Hippocampal formation (tissue), 2 donors: ENCODE results near the gene TCHHL1.

ENCODE experiments used
- DNase-seq, 2 donors: peaks; one replicate each; lab custom pipeline; 2025; lab: John Stamatoyannopoulos, UW

TCHHL1 gene

GRCh38 chr1:152038871-152039270 is 50.0 kb downstream of the TCHHL1 start:
- DNase-seq, result no peak

- DNase-seq, result peak in 1 of 2 donors; percentile 39
These were observed 52.3 kb downstream of the TCHHL1 start, which contains the start of gene S100A11 for GRCh38 chr1:152036267-152037216. S100A11 (minus strand) TSS chr1:152037004; CDS start chr1:152036915, 89 bp downstream.

GRCh38 chr1:152035539-152036266 is 53.2 kb downstream of the TCHHL1 start:
- DNase-seq, result no peak

DNA sequence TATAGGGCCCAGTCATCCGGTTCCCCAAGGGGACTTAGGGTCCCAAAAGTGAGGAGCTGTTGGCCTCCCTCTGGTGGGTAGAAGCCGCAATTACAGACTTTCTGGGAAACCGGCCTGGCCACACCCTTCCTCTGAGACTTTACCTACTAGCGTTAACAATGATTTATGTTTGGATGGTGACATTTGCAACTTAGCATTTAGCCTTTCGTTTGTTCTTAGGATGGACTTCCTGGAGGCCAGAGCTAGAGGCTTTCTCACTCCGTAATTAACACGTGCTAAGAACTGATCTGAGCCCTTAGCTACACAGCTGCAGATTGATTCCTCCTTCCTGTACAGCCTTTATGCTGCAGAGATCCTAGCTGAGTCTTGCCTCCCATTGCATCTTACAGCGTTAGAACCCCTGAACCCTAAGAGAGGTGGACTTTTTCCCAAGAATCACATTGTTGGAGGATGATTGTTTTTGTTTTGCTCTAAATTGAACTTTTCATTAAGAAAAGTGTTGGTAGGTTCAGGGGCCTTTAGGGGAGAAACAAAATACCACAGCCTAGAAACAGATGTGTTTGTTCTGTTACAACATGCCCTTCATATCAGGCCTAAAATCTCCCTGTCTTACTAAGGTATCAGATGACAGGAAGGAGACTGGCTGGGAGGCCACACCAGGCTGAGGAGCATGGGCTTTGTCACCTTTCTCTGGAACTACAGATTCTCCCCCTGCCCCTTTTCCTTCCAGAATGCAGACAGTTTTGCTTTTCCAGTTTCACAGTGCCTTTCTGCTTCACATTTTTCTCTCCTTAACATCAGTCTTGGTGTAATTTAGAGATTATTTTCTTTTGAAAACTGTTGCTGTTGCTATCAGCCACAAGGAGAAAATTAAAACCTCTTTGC is 54.0 kb downstream of the TCHHL1 start:
- DNase-seq, result no peak

GRCh38 chr1:152034324-152034653 is 54.6 kb downstream of the TCHHL1 start:
- no peak for DNase-seq
